H1 (cell line): ENCODE data around the gene C1orf116. TPM values are rescaled to one million over a fixed set of nuclear protein-coding genes. Genes with fewer than 3 reads are reported as not detected.

Source experiments
- GTF2F1 ChIP-seq: IDR thresholded peaks from 2 replicates; pipeline ENCODE4 v1.6.1; 2012; ENCODE audit warnings: low read depth, low read length, improper control_type of control experiment, borderline replicate concordance
- HDAC6 ChIP-seq: IDR thresholded peaks from one replicate; pipeline ENCODE4 v1.7.1; 2012; ENCODE audit warnings: low read depth, mild to moderate bottlenecking, inconsistent platforms, low read length, moderate library complexity
- NRF1 ChIP-seq: IDR thresholded peaks from 2 replicates; pipeline ENCODE4 v1.6.1; 2011; ENCODE audit warnings: mild to moderate bottlenecking, low read depth, low read length, improper control_type of control experiment
- SIN3A ChIP-seq, 2 experiments: IDR thresholded peaks in 1 of 2; conservative IDR thresholded peaks in 1 of 2; 2 replicates each; pipeline ENCODE4 v1.6.1; 2011 to 2012; ENCODE audit warnings: low read length in 2 of 2, improper control_type of control experiment in 1 of 2, low read depth in 1 of 2, mild to moderate bottlenecking in 1 of 2
- SP4 ChIP-seq: IDR thresholded peaks from 2 replicates; pipeline ENCODE4 v1.6.1; 2012; ENCODE audit warnings: low read length, inconsistent platforms
- polyA plus RNA-seq, 7 experiments: library from polyadenylated mRNA; depleted of rRNA in 3 of 7; stranded (reverse) in 5 of 7; unstranded in 2 of 7; fragments of >200 nt in 5 of 7; fragments of 200-250 nt in 2 of 7; gene quantifications; 1 replicate in 5 of 7; 2 replicates in 1 of 7; 4 replicates in 1 of 7; pipeline versions ENCODE4 v1.2.1 to v1.2.3, GENCODE V29; 2011 to 2013; ENCODE audit warnings: missing spikeins in 2 of 7, mixed read lengths in 2 of 7
- total RNA-seq: library from RNA; stranded (reverse); fragmentation: NEBNext Ultra II Directional; extraction: Animal tissue kit (Norgen Biotek cat#: 25700); gene quantifications from 2 replicates; pipeline ENCODE4 v1.2.1, GENCODE V29; 2021
- TF ChIP-seq, protein P1 (sequence below), 3 experiments: IDR thresholded peaks; 1 replicate in 2 of 3; 2 replicates in 1 of 3; pipeline versions ENCODE4 v1.5.1 to v1.6.1; 2011; ENCODE audit warnings: low read length in 3 of 3, mild to moderate bottlenecking in 3 of 3, inconsistent platforms in 2 of 3, low read depth in 1 of 3, moderate library complexity in 1 of 3; ENCODE audit not compliant: insufficient read depth in 1 of 3; ENCODE audit errors: control extremely low read depth in 1 of 3
- TF ChIP-seq, protein P2 (sequence below): IDR thresholded peaks from 2 replicates; pipeline ENCODE4 v1.6.1; 2012; ENCODE audit warnings: inconsistent platforms

The C1orf116 gene
- total and polyA plus RNA-seq, 2 of the 8 experiments (the other 6 are each of a cell fraction or from before 2014, with no cell fraction given): 2.2 to 3.9 TPM

DNA sequence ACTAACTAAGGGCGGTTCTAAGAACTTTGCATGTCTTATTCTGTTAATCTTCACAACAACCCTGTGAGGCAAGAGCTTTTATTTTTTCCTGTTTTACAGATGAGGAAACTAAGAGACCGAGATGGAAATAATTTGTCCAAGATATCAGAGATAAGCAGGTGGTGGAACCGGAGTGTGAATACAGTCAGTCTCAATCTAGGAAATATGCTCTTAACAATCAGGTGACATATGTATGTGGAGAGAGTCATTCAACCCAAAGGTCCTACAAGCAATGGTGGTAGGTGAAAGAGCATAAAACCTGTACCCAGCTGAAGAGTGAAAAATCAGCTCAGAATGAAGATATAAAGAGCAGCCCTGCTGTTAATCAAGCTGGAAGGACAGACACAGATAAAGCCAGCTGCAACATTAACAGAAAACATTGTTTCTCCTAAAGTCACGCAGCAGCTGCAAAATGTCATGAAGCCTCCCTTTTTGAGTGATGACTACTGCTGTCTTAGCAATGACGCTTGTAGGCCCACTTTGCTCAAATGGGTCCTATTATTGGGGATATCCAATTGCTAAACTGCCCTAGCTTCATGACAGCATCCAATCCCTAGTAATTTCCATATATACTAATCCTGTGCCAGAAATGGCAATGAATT, 31.8 kb downstream of the C1orf116 start (continued):
- TF ChIP-seq, protein P1, sequence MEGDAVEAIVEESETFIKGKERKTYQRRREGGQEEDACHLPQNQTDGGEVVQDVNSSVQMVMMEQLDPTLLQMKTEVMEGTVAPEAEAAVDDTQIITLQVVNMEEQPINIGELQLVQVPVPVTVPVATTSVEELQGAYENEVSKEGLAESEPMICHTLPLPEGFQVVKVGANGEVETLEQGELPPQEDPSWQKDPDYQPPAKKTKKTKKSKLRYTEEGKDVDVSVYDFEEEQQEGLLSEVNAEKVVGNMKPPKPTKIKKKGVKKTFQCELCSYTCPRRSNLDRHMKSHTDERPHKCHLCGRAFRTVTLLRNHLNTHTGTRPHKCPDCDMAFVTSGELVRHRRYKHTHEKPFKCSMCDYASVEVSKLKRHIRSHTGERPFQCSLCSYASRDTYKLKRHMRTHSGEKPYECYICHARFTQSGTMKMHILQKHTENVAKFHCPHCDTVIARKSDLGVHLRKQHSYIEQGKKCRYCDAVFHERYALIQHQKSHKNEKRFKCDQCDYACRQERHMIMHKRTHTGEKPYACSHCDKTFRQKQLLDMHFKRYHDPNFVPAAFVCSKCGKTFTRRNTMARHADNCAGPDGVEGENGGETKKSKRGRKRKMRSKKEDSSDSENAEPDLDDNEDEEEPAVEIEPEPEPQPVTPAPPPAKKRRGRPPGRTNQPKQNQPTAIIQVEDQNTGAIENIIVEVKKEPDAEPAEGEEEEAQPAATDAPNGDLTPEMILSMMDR (IDR thresholded peaks at IDR 0.05; ENCODE audit: control extremely low read depth in 1 of 3, insufficient read depth in 1 of 3, low read depth in 1 of 3, low read length in 3 of 3): no peak
- TF ChIP-seq, protein P2, sequence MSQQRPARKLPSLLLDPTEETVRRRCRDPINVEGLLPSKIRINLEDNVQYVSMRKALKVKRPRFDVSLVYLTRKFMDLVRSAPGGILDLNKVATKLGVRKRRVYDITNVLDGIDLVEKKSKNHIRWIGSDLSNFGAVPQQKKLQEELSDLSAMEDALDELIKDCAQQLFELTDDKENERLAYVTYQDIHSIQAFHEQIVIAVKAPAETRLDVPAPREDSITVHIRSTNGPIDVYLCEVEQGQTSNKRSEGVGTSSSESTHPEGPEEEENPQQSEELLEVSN: no peak
- TF ChIP-seq GTF2F1 (no peak), SIN3A (conservative IDR thresholded peaks at IDR 0.05 in 1 of 2, IDR thresholded peaks at IDR 0.05 in 1 of 2; ENCODE audit: low read depth in 1 of 2, low read length in 2 of 2) (no peak), HDAC6 (no peak), NRF1 (no peak), SP4 (no peak)
